Adrenal gland (tissue), 5 donors: ENCODE data around the gene BCLAF3.

Experiments
- POLR2A ChIP-seq, 2 donors: fragments of 450-650 bp; IDR thresholded peaks; one replicate each; pipeline ENCODE4 v1.6.1; 2017; ENCODE audit warnings: antibody characterized with exemption in 2 of 2, mild to moderate bottlenecking in 2 of 2, moderate library complexity in 1 of 2
- TF ChIP-seq, protein P1 (sequence below), 6 experiments: fragments of 450-650 bp in 4 of 6; fragments of 200-600 bp in 2 of 6; sonication (generic) in 1 of 6; IDR thresholded peaks; 1 replicate in 5 of 6; 2 replicates in 1 of 6; pipeline versions ENCODE4 v1.5.1 to v1.8.0; 2016 to 2021; ENCODE audit warnings: antibody characterized with exemption in 6 of 6, mild to moderate bottlenecking in 2 of 6, moderate library complexity in 1 of 6
- donor health status: DM: no; HTN: no; CAD: no.

DNA sequence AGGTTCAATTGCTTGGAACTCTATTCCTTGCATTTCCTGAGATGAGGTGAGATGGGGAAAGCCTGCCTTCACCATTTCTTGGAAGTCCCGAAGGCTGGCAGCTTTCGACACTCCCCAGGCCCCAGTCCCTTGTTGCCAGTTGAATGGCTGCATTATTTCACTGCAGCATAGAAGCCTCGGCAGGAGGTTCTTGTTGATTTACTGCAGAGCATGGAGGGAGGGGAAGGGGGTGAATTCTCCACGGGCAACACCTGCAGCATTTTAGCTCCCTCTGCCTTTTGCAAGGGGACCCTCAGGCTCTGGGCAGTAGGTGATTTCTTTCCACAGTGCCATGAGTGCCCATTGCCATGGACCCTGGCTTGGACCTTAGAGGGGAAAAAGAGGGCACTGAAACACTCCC lies 10.7 kb upstream of the BCLAF3 start:
- TF ChIP-seq, protein P1, sequence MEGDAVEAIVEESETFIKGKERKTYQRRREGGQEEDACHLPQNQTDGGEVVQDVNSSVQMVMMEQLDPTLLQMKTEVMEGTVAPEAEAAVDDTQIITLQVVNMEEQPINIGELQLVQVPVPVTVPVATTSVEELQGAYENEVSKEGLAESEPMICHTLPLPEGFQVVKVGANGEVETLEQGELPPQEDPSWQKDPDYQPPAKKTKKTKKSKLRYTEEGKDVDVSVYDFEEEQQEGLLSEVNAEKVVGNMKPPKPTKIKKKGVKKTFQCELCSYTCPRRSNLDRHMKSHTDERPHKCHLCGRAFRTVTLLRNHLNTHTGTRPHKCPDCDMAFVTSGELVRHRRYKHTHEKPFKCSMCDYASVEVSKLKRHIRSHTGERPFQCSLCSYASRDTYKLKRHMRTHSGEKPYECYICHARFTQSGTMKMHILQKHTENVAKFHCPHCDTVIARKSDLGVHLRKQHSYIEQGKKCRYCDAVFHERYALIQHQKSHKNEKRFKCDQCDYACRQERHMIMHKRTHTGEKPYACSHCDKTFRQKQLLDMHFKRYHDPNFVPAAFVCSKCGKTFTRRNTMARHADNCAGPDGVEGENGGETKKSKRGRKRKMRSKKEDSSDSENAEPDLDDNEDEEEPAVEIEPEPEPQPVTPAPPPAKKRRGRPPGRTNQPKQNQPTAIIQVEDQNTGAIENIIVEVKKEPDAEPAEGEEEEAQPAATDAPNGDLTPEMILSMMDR (IDR thresholded peaks at IDR 0.05) = no peak
- TF ChIP-seq POLR2A (IDR thresholded peaks at IDR 0.05) = no peak
